ENCODE measurements around the gene CAMK2N1.

The CAMK2N1 gene

DNA sequence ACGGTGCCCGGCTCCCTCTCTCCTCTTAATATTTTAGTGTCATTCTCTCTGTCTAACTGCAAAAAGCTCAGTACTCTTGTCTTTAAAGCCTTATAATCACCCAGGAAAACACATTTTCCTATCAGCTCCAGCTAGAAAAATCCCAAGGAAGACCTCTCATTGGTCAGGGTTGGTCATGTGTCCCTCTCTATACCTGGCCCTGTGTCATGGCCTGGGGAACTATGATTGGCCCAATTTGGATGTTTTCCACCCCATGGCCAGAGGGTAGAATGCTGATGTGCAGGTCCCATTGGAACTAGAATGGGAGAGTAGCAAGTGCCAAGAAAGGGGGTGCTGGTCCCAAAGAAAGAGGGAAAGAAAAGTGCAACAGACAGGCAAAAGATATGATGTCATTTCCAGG lies 27.3 kb downstream of the CAMK2N1 start:
- TF ChIP-seq ZNF274 (IDR thresholded peaks at IDR 0.05; ENCODE audit: low read depth, low read length), result no peak
- no peak overlapping the region for H3K4me3 ChIP-seq (ENCODE audit: low read length)

DNA sequence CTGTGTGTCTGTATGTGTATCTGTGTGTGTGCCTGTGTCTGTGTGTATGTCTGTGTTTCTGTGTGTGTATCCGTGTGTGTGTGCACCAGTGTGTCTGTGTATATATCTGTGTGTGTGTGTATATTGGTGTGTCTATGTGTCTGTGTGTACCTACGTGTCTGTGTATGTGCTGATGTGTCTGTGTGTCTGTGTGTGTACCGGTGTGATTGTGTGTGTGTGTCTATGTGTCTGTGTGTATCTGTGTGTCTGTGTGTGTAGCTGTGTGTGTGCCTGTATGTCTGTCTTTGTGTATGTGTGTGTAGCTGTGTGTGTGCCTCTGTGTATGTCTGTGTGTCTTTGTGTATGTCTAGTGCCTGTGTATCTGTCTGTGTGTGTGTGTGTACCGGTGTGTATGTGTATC lies 32.0 kb downstream of the CAMK2N1 start:
- no peak for TF ChIP-seq ZNF274 (IDR thresholded peaks at IDR 0.05; ENCODE audit: low read depth, low read length)
- no peak overlapping the region for H3K4me3 ChIP-seq (ENCODE audit: low read length)

DNA sequence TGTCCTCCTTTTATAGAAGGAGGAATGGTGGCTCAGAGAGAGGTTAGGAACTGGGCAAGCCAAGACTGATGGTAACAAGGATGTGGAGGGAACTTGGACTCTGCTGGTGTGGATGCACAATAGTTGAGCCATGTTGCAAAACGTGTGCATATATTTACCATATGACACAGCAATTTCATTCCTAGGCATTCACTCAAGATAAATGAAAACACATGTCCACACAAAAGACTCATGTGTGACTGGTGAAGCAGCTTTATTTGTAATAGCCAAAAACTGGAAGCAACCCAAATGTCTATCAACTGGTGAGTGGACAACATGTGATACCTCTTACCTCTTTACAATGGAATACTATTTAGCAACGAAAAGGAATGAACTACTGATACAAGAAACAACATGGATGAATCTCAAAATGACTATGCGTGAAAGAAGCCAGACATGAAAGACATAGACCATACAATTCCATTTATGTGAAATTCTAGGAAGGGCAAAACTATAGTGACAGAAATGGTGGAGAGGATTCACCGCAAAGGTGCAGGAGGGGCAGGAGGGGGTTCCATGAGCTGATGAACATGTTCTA lies 36.2 kb downstream of the CAMK2N1 start:
- no peak overlapping the region for H3K4me3 ChIP-seq (ENCODE audit: low read length)
- no peak for TF ChIP-seq ZNF274 (IDR thresholded peaks at IDR 0.05; ENCODE audit: low read depth, low read length)

DNA sequence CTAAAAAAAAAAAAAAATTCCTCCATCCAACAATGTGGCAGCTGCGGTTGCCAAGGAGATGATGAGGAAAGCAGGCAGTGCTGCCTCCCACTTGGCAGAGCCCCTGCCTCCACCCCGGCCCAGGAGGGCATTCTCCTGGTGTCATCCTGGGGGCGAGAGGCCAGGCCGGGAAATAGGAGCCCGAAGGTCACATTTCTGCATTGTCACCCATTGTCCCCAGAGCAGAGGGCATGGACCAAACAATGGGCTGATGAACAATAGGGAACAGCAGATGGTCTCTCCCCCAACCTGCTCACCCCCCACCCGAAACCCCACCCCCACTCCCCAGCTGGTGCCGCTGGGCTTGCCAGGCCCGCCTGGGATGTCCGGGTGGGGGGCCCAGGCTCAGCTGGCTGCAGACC lies 37.3 kb downstream of the CAMK2N1 start:
- TF ChIP-seq ZNF274 (IDR thresholded peaks at IDR 0.05; ENCODE audit: low read depth, low read length), result no peak
- no peak overlapping the region for H3K4me3 ChIP-seq (ENCODE audit: low read length)

DNA sequence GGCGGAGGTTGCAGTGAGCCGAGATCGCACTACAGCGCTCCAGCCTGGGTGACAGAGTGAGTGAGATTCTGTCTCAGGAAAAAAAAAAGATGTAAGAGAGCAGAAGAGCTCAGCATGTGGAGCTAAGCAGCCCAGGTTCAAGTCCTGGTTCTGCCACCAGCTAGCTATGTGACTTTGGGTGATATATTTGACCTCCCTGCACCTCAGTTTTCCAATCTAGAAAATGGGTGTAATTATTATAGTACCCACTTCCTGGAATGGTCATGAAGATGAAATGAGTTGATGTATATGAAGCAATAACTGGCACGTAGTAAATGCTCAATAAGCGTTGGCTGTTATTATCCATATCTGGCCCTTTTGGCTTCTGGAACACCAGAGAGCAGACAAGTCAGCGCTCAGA lies 38.2 kb downstream of the CAMK2N1 start:
- TF ChIP-seq ZNF274 (IDR thresholded peaks at IDR 0.05; ENCODE audit: low read depth, low read length), result no peak
- H3K4me3 ChIP-seq (ENCODE audit: low read length), result no peak overlapping the region

DNA sequence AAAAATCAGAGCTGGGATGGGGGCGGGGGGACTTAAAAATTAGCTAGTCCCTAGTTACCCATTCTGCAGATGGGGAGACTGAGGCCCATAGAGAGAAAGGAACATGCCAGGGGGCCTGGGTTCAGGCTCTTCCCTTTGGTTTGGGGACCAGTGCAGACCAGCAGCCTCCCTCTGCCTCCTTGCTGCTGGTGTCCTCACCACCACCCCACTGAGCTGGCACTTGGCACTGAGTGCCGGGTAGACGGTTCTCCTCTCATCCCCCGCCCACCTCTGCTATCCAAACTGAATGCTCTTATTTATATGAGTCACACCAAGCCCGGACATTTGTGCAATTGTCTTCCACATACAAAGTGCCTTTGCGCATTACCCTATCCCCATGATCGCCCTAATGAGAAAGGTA lies 39.2 kb downstream of the CAMK2N1 start:
- no peak overlapping the region for H3K4me3 ChIP-seq (ENCODE audit: low read length)
- TF ChIP-seq ZNF274 (IDR thresholded peaks at IDR 0.05; ENCODE audit: low read depth, low read length), result no peak

DNA sequence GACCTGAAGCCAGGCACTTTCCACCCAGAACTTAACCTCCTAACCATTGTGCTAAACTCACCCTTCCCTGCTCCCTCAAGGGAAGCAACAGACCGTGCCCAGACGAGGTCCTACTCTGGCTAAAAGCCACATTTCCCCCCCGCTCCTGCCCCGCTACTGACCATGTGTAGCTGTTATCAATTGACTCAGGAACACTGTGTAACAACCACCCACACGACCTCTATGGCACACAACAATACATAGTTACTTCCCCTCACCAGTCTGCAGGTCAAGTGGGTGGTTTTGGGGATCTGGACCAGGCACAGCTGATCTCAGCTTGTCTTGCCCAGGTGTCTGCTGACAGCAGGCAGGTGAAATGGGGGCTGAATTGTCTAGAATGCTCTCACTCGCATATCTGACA lies 40.1 kb downstream of the CAMK2N1 start:
- no peak overlapping the region for H3K4me3 ChIP-seq (ENCODE audit: low read length)
- no peak for TF ChIP-seq ZNF274 (IDR thresholded peaks at IDR 0.05; ENCODE audit: low read depth, low read length)

DNA sequence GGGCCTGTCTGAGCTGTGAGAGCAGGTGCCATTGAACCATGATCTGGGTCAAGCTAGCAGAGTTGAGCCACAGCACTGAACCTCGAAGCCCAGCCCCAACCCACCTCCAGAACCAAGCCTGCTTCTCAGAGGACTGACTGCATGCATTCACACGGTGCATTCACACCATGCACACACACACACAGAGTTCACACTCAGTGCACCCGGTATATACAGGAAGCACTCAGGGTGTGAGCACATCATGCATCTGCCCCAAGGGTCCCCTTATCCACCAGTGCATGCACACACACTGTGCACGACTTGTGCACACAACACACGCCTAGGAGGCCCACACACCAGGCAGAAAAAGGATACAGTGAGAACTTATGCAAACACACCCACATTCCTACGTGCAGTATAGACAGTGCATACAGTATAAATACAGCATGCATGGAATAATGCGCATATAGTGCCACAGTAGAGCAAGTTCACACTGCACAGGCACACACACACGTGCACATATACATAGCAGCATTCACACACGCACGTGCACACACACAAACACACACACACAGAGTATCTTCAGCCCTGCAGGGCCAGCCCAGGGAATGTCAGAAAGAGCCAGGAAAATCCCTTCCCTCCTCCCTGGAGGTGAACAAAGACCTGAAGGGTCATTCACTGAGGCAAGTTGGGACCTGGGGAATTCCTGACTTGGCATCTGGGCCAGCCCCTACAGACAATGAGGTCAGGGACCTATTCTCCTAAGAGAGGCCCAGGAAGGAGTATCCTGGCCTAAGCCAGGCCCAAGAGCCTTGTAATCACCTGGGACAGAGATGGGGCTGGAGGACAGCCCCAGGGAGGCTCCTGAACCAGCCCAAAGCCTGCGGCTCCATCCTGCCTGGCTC lies 42.1 kb downstream of the CAMK2N1 start:
- TF ChIP-seq ZNF274 (IDR thresholded peaks at IDR 0.05; ENCODE audit: low read depth, low read length), result no peak
- no peak overlapping the region for H3K4me3 ChIP-seq (ENCODE audit: low read length)

DNA sequence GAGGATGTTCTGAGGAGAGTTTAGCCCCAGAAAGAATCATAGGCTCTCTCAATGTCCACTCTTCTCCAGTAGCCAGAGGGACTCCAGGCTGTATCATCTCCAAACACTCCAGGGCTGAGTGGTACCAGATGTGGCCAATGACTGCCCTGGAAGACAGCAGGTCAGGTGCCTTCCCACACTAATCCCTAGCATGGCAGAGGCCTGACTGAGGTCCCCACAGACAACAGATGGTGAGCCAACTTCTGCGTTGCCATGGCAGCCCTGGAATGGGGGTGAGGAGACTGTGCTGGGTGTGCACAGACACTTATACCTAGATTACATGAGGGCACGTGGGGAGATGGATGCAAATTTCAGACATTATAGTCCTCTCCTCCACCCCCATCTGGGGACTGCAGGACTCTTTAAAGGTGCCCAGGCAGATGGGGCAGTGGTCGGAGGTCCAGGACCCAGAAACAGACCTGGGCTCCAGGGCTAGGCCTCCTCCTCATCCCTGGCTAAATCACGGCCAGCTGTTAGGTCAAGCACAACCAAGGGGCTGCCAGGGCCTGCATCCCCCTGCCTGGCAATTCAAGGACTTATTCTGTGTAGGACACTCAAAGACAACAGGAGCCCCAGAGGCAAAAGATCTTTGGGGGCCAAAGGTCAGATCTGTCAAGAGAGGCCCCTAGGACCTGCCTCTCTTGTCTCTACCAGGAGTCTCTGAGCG lies 42.9 kb downstream of the CAMK2N1 start:
- no peak overlapping the region for H3K4me3 ChIP-seq (ENCODE audit: low read length)
- TF ChIP-seq ZNF274 (IDR thresholded peaks at IDR 0.05; ENCODE audit: low read depth, low read length), result no peak

DNA sequence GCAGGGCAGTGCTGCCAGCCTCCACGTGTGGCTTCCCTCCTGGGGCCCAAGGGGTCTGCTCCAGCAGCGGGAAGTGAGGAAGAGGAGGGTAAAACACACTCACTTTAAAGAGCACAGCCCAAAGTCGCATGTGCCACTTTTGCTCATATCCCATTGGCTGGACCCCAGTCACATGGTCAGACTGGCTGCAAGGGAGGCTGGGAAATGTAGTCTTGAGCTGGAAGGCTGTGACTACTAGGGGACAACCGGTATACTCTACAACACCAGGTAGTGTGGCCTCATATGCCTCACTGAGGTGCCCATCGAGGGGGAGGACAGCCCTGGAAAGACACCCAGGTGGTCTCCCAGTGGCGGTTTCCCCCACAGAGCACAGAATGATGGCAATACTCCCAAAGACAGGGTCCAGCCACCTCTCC lies 45.2 kb downstream of the CAMK2N1 start:
- TF ChIP-seq ZNF274 (IDR thresholded peaks at IDR 0.05; ENCODE audit: low read depth, low read length), result no peak
- no peak overlapping the region for H3K4me3 ChIP-seq (ENCODE audit: low read length)

DNA sequence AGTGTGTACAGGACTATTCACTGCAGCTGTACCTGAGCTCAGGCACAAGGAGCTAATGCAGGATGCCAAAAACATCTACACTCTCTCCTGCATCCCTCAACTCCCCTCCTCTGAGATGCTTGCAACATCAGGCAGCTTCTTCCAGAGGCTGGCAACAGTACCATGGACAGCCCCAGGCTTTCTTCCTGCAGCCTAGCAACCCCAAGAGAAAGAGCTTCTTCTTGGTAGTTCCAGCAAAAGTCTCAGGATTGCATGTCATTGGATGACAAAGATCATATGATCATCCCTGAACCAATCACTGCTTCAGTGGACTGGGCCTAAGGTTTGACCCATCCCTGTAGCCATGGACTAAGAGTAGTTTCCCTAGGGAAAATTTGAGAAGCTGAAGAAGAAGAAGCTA lies 46.7 kb downstream of the CAMK2N1 start:
- no peak overlapping the region for H3K4me3 ChIP-seq (ENCODE audit: low read length)
- TF ChIP-seq ZNF274 (IDR thresholded peaks at IDR 0.05; ENCODE audit: low read depth, low read length), result no peak

DNA sequence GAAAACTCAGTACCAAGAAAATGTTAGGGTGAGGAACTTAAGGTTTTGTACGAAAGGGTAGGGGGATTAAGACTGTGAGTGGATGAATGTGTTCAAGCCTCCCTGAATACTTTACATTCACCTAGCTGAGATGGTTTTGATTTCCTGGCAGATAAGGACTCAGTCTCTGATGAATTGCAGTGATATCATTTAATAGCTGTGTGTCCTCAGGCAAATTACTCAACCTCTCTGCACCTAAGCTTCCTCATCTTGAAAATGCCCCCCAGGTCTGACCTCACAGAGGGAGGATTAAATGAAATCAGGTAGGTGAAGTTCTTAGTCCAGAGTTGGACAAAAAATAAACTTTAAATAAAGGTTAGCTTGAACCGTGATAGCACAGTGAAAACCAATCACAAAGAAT lies 48.4 kb downstream of the CAMK2N1 start:
- TF ChIP-seq ZNF274 (IDR thresholded peaks at IDR 0.05; ENCODE audit: low read depth, low read length), result no peak
- H3K4me3 ChIP-seq (ENCODE audit: low read length), result no peak overlapping the region

DNA sequence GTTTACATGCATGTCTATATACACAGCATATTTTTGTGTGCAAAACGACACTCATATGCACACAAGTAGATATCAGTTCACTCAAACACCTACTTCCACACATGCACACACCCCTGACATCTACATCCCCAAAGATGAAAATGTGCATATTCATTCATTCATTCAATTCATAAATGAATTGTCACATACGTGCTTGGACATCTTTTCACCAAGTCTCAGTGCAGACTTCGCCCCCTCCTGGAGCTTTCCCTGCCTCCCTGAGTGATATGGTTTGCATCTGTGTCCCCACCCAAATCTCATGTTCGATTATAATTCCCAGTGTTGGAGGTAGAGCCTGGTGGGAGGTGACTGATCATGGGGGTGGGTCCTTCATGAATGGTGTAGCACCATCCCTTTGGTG lies 53.1 kb downstream of the CAMK2N1 start:
- H3K4me3 ChIP-seq (ENCODE audit: low read length), result no peak overlapping the region
- no peak for TF ChIP-seq ZNF274 (IDR thresholded peaks at IDR 0.05; ENCODE audit: low read depth, low read length)
